ENCODE measurements around the gene SCG2.
"Not testable (repeated sequence)": the region's sequence is repeated elsewhere in the genome, so short reads cannot be mapped to it uniquely, and the experiment has no call there.

SCG2 gene

DNA sequence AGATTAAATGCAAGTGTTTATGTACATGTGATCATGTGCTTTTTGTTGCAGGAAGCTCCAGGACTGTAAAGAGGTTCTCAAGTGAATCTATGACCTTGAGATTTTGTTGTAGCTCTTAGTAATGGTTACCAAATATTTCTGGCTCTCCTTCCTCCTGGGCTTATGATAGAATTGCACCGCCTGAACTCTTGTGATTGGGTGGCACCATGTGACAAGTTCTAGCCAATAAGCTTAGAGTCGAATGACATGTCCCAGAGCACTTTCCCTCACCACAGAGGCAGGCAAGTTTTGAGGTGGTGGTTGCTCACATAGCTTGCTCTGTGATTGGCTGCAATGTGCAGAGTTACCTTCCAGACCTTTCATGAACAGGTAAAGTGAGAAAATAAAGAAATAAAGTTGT is 8.9 kb upstream of the SCG2 start:
- no peak for DNase-seq (ENCODE audit: low read depth in 2 of 2)

DNA sequence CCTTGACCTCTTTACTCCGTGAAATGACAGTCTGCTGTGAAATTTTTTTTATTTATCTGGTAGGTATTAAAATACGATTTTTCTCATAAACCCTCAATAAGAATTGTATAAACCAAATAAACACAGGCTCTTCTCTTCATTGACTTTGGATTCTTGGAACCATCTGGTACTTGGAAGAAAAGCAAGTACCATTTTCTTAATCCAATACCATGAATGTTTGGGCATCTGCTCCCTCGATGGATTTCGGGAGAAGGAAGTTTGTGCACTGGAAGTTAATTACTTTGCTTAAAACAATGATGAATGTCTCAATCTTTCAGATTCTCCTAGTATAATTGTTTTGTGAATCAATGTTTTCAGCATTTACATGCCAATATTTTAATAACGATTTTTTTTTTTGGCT is 5.3 kb upstream of the SCG2 start:
- DNase-seq (ENCODE audit: low read depth in 2 of 2): no peak

DNA sequence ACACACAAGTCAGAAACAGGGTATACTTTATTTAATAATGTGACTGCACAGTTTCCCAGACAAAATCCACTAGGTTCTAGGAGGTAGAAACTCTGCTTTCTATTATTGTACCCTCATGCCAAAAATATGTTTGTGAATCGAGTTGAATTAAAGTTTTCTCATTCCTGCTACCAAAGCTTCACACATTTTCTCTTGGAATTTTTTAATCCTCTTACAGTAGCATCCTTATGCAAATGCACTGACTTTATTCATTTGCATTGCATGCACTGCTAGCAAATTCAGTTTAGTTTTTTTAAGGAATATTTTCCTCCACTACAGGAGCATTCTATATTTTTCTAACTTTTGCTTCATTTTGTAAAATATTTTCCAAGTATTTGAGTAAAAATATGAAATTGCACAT is 4.8 kb upstream of the SCG2 start:
- DNase-seq (ENCODE audit: low read depth in 2 of 2): no peak

DNA sequence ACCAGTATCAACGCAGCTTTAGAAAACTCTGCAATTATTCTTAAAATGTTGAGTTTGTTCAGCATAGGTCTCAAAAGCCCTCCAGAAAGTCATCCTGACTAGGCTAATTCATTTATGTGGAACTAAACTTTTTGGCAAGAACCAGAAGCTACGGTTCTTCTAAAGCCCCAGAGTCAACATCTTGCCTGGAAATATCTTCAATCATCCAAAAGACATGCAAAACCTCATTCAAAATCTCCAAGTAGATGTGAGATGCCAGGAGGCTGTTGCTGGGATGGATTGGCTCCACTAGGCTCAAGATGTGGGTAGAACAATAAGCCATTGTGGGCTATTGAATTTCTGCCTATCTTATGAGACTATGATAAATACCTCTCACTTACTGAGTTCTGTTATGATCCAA is 2.1 kb upstream of the SCG2 start:
- no peak for DNase-seq (ENCODE audit: low read depth in 2 of 2)

DNA sequence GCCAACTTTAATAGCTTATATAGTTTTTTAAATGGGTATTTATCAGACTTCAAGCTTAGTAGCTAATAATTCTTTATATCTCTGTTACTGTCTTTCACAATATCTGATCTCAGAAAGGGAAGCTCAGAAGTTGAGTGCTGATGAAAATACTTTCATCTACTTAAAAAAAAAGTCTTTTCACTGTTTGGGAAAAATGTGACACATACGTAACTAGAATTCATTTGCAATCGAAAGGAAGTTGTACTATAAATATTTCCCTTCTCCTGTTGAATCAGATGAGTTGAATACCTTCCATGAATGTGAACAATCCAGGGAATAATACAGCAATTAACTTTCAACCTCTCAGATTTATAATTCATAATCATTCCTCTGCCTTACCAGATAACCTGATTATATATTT is 811 bp upstream of the SCG2 start:
- DNase-seq (ENCODE audit: low read depth in 2 of 2): no peak

DNA sequence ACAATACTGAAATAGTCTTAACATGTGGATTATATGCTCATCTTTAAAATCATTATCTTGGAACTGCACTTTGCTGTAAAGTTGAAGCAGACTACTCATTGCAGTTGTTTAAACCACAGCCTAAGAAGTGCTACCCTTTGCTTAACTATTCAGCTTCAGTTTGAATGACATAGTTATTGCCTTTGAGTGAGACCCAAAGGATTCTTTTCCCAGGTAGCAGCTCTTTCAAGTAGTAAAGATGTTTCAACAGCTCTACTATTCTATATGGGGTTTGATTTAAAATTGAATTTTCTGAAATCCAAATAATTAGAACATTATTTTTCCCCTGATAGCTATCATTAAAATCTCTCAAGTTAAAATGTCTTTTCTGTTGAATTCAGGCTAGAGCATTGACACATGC is 1.1 kb downstream of the SCG2 start:
- DNase-seq (ENCODE audit: low read depth in 2 of 2): no peak

DNA sequence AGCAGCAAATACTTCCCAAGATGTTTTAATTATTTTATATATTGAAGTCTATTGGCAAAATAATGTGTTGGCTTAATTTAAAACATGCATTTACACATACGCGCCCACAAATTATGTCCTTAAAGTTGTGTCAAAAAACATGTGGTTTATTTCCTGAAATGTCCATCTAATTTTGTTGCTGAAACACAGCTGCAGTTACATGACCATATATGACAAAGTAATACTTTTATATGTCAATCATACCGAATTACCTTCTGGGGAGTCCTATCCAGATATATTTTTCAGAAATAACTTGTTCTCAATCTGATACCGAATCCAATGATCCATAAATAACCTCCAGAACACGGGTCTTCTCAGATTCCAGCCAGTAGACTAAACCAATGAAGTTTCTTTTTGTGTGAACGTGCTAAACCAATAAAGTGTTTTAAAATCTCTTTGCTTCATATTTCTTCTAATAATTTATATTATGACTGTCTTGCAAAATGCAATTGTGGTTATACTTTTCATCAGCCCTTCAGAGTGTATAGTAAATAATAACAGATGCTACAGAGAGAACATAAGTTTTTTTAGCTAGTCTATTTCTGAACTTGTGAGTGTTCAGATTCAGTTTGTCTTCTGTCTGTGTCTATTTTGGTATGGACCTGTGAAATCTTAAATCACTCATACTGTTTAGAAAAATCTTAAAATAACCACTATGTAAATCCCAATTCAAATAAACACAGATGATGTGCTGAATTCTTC is 2.4 kb downstream of the SCG2 start:
- DNase-seq (ENCODE audit: low read depth in 2 of 2): no peak

DNA sequence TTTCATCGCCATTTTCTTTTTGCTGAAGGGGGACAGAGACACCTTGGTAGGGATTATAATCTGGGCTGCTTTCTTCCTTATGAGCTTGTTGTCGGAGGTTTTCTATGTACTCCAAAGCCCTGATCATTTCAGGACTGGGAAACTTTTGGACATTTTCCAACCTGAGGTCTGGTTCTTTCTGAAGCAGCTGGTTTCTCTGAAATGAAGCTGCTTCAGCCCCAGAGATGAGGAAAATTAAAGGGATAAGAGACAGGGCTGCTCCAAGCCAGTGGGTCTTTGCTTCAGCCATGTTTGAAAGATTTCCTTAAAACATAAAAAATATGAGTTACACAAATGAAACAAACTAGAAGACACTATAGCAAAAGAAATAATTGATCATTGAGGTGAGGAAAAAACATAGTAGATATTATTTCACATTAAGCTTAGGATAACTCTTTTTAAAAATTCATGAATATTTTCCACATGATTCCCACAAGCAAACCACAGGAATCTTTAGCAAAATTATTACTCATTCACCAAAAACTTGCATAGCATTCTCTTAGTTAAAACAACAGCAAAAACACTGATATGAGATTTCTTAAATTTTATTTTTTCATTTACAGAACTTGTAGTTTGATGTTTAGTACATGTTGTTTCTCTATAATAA is 3.0 kb downstream of the SCG2 start:
- no peak for DNase-seq (ENCODE audit: low read depth in 2 of 2)

DNA sequence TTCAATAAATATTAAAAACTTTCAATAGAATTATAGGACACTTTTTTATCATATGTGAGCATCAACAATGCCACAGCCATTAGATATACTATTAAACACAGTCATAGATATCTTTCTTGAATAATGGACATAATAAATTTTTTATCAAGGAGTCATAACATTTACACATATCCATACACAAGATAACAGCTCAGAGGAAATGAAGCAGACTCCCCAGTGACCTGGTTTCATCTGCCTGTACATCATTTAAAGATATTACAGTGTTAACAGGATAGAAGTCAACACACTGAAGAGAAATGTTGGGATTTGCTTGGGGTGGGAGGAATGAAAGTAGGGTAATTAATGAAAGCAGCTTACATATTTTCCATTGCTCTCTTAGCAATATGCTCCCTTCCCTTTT is 5.1 kb downstream of the SCG2 start:
- DNase-seq (ENCODE audit: low read depth in 2 of 2): no peak

DNA sequence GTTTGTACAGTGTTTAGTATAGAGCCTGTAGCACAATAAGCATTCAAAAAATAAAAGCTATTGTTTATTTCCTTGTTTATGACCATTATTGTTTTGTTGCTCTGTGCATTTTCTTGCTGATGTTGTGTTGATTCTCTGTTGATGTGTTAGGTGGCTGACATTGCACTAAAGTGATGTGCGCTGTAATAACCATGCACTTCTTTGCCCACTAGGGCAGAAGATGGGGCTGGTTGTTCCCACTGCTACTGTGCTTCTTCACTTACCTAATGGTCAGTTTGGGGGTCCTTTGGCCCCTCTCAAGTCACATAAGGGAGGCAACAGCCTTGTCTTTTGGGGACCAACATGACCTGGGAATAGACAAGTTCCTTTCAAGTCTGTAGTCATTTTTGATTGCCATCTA is 6.0 kb downstream of the SCG2 start:
- DNase-seq (ENCODE audit: low read depth in 2 of 2): no peak

DNA sequence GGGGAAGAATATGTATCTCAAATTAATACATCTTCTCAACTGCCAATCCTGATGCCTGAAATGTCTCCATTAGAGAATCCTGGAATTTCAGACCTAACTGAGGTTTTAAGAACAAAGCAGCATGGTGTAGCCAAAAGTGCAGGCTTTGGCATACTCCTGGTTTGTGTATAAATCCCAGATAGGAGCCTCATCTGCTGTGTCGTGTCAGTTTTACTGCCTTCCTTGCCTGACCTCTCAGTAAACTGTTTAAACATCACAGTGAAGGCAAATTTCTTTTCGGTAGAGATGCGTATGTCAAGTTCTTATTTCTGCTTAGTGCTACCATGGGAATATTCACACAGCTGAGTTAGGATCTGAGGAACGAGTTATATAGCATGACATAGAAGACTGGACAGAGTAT is 7.3 kb downstream of the SCG2 start:
- no peak for DNase-seq (ENCODE audit: low read depth in 2 of 2)

DNA sequence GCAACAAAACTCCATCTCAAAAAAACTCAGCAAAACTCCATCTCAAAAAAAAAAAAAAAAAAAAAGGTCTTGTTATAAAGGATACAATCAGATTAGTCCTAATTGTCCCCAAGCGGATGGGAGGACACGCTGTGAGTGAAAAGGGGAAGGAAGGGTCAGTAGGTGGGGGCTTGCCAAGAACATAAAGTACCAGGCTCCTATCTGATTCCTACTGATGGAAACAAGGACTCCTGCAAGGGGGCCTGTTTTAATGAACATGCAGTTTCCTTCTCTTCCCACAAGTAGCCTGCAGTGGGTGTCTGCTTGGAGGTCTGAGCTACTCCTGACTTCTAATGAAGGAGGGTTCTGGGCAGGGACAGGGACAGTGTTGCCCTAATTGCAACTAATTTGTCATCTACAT is 7.9 kb downstream of the SCG2 start:
- no peak for DNase-seq (ENCODE audit: low read depth in 2 of 2)

DNA sequence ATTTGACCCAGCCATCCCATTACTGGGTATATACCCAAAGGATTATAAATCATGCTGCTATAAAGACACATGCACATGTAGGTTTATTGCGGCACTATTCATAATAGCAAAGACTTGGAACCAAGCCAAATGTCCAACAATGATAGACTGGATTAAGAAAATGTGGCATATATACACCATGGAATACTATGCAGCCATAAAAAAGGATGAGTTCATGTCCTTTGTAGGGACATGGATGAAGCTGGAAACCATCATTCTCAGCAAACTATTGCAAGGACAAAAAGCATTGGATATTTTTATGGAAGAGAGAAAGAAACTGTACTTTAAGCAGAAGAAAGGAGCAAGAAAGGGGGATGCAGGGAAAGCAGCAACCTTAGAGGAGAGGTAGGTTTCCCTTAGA is 9.5 kb downstream of the SCG2 start:
- not testable (repeated sequence) for DNase-seq (ENCODE audit: low read depth in 2 of 2)

DNA sequence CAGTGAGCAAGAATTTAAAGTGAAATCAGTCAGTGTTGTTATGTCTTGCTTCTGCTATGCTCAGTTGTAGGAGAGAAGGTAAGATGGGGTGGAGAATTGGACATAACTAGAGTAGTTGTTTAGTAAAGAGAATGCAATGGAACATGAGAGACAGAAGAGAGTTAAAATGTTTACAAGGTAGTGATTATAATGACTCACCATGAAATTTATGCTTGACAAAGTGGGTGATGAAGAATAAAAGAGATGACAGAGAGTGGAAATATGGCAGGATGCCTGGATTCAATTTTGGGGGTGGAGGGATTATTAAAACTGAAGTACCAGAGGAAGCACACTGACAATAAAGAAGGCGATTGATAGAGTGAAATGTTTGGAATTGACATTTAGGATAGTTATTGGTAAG is 10.6 kb downstream of the SCG2 start:
- no peak for DNase-seq (ENCODE audit: low read depth in 2 of 2)

DNA sequence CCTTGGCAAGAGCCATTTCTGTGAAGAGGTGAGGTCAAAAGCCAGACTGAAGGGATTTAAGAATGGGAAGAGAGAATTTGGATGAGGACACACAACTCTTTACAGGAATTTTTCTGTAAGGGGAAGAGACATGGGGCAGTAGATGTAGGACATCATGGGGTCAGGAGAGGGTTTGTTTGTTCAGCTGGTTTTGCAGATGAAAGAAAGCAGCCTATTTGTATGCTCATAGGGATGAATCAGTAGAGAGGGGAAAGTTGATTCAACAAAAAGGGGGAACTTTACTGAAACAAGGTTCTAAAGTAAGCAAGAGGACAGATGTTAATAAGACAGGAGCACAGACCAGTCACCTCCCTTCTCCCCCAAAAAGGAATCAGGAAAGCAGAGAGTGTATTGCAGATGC is 11.2 kb downstream of the SCG2 start:
- DNase-seq (ENCODE audit: low read depth in 2 of 2): no peak

DNA sequence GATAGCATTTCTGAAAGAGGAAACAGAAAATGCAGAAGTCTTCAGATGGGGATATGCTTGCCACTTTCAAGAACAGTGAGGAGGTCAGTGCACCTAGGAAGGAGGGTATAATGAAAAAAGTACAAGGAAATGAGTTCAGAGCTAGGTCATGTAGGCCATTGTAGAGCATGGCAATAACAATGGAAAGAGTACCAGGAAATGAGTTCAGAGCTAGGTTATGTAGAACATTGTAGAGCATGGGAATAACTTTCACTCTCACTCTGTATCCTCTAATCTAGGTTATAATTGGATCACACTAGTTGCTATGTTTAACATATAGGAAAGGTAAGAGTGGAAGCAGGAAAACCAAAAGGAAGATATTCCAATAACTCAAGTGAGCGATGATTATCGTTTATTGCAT is 12.3 kb downstream of the SCG2 start:
- DNase-seq (ENCODE audit: low read depth in 2 of 2): no peak

DNA sequence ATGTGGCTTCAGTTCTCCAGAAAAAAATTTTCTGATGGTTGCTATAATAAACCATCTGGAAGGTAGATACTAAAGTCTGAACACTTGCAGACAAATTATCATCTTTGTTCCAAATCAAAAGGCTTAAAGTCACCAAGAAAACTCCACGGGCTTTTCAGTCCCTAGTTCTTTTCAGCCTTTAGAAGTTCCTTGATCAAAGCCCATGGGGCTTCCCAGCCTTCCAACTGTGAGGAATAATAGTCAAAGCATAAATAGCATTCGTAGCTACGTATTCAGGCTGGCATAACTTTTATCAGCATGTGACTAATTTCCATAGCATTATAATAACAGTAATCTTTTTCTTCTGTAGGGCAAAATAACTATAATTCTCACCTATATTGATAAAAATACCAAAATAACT is 13.9 kb downstream of the SCG2 start:
- DNase-seq (ENCODE audit: low read depth in 2 of 2): no peak

DNA sequence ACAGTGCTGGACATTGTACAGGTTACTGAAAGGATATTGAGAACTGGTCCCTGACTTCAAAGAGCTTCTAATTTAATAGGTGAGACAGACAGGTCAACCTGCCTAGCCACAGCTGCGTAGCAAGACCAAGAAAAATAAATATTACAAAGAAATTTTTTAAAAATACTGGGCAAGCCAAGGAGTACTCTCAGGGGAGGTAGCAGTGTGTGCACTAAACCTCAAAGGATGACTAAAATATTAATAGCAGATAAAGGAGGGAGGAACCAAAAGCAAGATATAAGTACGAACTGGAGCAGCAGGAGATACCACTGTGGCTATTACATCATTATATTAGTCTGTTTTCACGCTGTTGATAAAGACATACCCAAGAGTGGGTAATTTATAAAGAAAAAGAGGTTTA is 14.9 kb downstream of the SCG2 start:
- no peak for DNase-seq (ENCODE audit: low read depth in 2 of 2)

DNA sequence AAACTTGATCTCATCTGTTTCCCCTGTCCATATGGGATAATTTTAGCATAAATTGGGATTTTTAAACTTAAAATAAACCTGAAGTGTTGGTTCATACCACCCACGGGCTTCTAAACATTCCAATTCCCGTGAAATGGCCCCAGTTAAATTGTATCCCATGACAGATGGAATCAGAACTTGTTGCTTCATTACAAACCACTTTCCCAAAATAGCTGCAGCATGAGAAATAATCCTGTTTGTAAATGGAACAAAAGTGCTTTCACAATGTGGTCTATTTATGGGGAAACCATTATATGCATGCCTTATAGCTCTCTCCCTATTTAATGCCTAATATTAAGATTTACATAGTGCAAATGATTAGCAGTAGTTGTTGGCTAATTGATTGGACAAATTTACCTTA is 15.9 kb downstream of the SCG2 start:
- no peak for DNase-seq (ENCODE audit: low read depth in 2 of 2)

DNA sequence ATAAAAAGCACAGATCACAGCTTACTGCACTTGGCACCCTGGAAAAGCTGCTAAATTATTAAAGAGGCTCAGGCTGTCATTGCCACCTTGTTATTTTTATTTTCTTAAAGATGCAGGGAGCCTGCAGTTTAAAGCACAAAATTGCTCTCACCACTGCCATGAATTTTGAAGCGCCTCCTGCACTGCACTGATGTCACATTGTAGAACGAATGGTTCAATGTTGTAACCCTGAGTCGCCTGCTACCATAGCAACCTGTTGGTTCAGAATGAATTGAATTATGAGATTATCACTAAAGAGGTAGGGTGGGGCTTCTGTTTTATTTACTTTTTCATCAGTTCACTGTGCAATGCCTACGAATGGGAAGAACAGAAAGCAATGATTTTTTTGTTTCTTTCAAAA is 16.5 kb downstream of the SCG2 start:
- no peak for DNase-seq (ENCODE audit: low read depth in 2 of 2)

DNA sequence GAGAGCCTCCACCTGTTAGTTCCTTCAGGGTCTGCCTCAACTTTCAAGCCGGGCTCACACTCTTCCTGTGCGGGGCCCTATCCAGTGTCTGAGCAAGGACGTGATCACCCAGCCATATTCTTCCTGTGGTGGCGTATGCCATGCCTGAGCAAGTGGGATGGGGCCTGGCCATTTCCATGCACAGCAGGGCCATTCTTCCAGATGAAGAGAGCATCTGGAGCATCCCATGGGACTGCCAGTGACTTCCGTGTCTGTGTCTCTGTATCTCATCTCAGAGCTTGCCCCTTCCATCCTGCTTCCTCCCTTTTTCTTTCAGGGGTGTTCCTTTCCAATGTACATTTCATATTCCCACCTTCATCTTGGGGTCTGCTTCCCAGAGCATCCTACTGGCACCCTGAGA is 20.2 kb downstream of the SCG2 start:
- no peak for DNase-seq (ENCODE audit: low read depth in 2 of 2)

DNA sequence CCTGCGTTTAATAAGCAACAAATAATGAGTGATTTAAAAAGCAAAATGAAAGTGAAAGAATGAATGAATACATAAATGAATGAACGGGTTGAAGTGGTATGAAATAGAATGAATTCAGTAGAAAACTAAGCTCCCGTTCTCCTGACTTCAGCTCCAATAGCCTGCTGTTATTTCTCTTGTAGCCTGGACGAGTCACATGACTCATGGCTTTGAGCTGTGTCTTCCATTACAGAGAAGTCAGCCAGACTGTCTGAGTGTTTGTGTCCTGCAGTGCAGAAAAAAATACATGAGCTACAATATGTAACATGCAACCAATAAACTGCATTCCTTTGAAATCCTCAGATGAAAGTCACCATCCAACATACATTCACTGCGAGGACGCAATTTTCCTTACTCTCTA is 21.2 kb downstream of the SCG2 start:
- no peak for DNase-seq (ENCODE audit: low read depth in 2 of 2)

DNA sequence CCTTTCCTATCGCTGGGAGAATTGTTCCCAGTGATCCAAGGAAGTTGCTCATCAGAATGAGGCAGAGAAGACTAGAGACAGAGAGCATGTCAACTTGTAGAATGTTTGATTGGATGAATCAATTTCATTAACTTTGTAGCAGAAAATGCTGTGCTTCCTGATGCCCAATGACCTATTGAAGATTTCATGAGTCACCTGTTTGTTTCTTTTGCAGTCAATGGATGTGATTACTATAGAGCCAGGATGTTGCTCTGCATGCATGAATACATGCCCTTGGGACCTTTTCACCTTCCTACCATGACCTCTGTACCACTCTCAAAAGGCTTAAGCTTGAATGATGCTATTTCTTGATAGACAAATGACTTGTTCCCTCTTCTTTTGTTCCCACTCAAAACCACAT is 23.3 kb downstream of the SCG2 start:
- DNase-seq (ENCODE audit: low read depth in 2 of 2): no peak

DNA sequence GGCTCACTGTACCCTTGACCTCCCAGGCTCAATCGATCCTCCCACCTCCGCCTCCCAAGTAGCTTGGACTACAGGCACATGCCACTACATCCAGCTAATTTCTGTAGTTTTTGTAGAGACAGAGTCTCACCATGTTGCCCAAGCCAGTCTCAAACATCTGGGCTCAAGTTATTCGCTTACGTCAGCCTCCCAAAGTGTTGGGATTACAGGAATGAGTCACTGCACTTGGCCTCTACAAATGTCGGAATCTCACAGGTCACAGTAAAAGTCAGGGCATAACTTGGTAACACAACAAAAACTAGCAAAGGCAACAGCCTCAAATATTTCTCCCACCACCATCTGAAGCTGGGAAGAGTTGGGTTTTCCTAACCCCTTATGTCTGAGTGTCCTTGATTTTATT is 25.3 kb downstream of the SCG2 start:
- DNase-seq (ENCODE audit: low read depth in 2 of 2): no peak
